Hematopoietic multipotent progenitor cell (in vitro differentiated cells): ENCODE data around the gene ITGA8. TPM values are rescaled to one million over a fixed set of nuclear protein-coding genes. Genes with fewer than 3 reads are reported as not detected.

Experiments
- DNase-seq, 3 donors: peaks; one replicate each; pipeline ENCODE4 v3.0.0-alpha.2; 2011 to 2015; ENCODE audit warnings: low read depth in 2 of 3, low spot score in 2 of 3
- total RNA-seq: library from RNA; depleted of rRNA; stranded (reverse); fragments of >200 nt; gene quantifications from one replicate; pipeline ENCODE4 v1.2.3, GENCODE V29; 2012

The ITGA8 gene
- total RNA-seq, 1 donor = not detected

DNA sequence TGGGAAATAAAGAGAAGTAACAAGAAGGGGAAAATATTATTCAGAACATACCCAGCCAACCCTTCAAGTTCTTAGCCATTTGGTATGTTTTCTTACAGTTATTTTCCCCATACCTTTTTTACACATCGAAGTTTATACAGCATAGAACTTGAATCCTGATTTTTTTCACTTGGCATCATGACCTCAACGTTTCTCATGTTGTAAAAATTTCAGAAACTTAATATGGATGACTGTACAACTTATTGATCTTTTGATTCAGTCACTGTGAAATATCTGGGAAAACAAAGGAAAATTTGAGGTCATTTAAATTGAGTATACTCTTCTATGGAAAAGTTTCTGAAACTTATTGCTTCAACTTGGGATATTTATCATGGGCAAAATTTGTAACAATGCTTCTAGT lies 245.1 kb downstream of the ITGA8 start:
- no peak for DNase-seq

DNA sequence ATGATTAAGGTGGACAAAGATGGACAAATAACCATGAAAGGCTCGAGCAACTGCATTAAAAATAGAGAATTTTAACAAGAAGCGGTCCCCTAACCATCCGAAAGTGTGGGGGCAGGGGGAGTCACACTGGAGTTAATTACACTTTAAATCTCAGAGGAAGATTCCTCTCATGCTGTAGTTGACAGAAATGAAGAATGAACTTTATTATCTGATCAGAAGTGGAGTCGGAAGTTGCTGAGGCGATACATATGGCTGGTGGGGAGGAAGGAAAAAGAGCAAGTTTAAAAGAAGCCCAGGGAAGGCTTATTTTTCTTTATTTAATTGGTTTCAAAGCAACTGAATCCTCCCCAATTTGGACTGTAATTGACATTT lies 246.3 kb downstream of the ITGA8 start:
- no peak for DNase-seq

DNA sequence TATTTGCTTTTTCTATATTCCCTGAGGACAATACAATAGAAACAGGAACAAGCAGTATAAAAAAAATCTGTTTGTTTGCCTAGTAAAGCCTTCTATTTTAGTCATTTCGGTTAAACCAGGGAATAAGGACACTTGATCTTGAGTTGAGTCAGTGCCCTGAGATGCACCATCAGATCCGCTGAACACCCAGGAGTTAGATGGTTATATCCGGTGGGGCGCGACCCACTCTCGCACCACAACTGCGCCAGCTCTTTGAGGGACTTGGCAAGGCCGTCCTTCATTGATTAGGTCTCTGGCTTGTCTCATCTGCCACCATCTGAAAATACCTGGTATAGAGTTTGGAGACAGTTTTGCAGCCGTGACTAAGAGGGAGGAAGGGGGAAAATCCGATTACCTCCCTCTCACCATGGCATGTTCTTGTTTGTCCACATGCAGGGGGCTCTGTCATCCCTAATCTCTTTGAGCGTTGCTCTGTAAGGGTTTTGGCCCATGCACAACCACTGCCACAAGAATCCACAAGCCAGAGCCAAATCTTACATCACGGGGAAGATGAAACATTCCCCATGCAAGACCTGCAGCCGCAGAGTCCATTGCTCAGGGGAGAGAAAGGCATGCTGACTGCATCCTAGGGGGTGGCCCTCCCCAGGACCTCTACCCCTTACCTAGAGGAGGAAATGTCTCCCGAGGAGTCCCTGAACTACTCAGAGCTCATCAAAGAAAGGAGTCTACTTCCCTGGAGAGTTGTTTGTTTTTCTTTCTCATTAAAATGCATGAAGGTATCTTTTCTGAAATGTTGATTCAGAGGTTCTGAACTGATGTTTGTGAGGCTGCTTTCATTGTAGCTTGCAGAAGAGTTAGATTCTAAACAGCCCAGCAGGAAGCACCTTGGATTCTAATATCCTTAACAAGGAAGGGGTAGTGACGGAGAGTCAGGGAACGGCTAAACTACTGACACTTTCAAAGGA lies 247.0 kb downstream of the ITGA8 start:
- no peak for DNase-seq

- no peak for DNase-seq
Observed at GRCh38 chr10:15472008-15472407, 247.7 kb downstream of the ITGA8 start.

GRCh38 chr10:15469111-15469510 lies 250.6 kb downstream of the ITGA8 start:
- DNase-seq = no peak

- DNase-seq = no peak
Observed at GRCh38 chr10:15464381-15464780, 255.3 kb downstream of the ITGA8 start.

Other genes starting within 250 kb of the ITGA8 start
- 5.1 TPM for gene MINDY3, start 140.6 kb upstream of the ITGA8 start, total RNA-seq